ENCODE measurements around the gene CDADC1.

The CDADC1 gene

DNA sequence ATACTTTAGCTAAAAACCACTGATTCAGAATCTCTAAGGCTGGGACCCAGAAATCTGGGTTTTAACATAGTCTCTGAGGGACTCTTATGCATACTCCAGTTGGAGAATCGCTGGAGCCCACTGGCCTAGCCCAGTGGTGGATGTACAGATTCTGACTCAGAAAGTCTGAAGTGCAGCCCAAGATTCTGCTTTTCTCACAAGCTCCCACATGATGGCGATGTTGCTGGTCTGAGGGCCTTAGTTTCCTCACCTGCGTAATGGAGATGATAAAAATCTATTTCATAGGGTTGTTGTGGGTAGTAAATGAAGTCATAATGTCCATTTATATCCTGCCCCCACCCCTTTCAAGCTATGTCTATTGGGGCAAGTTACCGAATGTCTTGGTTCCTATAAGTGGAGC is 7.7 kb upstream of the CDADC1 start:
- no peak for DNase-seq (ENCODE audit: extremely low read depth, insufficient read length)
- Histone ChIP-seq H3K4me3 (replicated peaks; ENCODE audit: low read depth, low read length) (no peak overlapping the region), H3K27me3 (replicated peaks; ENCODE audit: control insufficient read depth, insufficient read depth, low read length) (no peaks in the 10 kb centered on the region), H3K36me3 (ENCODE audit: control insufficient read depth, insufficient read depth, low read length) (no peaks in the 10 kb centered on the region)
- TF ChIP-seq, protein P1, sequence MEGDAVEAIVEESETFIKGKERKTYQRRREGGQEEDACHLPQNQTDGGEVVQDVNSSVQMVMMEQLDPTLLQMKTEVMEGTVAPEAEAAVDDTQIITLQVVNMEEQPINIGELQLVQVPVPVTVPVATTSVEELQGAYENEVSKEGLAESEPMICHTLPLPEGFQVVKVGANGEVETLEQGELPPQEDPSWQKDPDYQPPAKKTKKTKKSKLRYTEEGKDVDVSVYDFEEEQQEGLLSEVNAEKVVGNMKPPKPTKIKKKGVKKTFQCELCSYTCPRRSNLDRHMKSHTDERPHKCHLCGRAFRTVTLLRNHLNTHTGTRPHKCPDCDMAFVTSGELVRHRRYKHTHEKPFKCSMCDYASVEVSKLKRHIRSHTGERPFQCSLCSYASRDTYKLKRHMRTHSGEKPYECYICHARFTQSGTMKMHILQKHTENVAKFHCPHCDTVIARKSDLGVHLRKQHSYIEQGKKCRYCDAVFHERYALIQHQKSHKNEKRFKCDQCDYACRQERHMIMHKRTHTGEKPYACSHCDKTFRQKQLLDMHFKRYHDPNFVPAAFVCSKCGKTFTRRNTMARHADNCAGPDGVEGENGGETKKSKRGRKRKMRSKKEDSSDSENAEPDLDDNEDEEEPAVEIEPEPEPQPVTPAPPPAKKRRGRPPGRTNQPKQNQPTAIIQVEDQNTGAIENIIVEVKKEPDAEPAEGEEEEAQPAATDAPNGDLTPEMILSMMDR (IDR thresholded peaks at IDR 0.05; ENCODE audit: insufficient read depth, low read length, poor library complexity, severe bottlenecking), result peak; percentile 67

DNA sequence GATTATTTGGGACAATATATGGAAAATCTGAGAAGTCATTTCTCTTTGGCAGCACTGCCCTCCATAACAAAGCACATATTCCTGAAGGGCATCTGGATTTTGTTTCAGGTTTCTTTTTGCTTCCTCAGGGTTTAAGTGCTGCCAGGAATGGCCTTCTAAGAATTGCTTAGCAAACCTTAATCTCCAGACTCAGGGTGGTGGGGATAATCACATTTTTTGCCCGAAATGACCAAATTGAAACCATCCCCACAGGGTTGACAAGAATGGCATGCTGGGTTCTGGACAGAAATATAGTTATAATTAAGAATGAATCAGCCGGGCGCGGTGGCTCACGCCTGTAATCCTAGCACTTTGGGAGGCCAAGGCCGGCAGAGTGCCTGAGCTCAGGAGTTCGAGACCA is 6.4 kb upstream of the CDADC1 start:
- Histone ChIP-seq H3K27me3 (replicated peaks; ENCODE audit: control insufficient read depth, insufficient read depth, low read length) (no peaks in the 10 kb centered on the region), H3K36me3 (ENCODE audit: control insufficient read depth, insufficient read depth, low read length) (no peaks in the 10 kb centered on the region), H3K4me3 (replicated peaks; ENCODE audit: low read depth, low read length) (no peak overlapping the region)
- TF ChIP-seq, protein P1 (IDR thresholded peaks at IDR 0.05; ENCODE audit: insufficient read depth, low read length, poor library complexity, severe bottlenecking), result no peak
- no peak for DNase-seq (ENCODE audit: extremely low read depth, insufficient read length)

DNA sequence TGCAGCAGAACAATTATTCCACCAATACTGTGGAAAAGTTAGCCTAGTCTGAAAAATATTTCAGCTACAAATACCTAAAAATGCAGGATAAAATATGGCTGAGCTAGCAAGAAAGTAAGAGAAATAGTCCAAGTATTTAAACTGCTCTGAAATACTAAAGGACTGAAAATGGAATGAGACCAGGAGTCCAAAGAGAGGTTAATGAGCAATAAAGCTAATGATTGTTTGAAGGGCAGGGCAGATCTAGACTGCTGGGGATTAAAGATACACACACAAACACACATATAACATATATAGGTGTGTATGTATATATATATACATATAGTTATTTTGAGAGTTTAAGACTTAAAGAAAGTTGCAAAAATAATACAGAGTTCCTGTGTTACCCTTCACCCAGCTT is 2.6 kb upstream of the CDADC1 start:
- no peaks in the 10 kb centered on the region for H3K36me3 ChIP-seq (ENCODE audit: control insufficient read depth, insufficient read depth, low read length)
- TF ChIP-seq, protein P1 (IDR thresholded peaks at IDR 0.05; ENCODE audit: insufficient read depth, low read length, poor library complexity, severe bottlenecking), result no peak
- DNase-seq (ENCODE audit: extremely low read depth, insufficient read length), result no peak
- H3K27me3 ChIP-seq (replicated peaks; ENCODE audit: control insufficient read depth, insufficient read depth, low read length), result no peaks in the 10 kb centered on the region
- no peak overlapping the region for H3K4me3 ChIP-seq (replicated peaks; ENCODE audit: low read depth, low read length)

DNA sequence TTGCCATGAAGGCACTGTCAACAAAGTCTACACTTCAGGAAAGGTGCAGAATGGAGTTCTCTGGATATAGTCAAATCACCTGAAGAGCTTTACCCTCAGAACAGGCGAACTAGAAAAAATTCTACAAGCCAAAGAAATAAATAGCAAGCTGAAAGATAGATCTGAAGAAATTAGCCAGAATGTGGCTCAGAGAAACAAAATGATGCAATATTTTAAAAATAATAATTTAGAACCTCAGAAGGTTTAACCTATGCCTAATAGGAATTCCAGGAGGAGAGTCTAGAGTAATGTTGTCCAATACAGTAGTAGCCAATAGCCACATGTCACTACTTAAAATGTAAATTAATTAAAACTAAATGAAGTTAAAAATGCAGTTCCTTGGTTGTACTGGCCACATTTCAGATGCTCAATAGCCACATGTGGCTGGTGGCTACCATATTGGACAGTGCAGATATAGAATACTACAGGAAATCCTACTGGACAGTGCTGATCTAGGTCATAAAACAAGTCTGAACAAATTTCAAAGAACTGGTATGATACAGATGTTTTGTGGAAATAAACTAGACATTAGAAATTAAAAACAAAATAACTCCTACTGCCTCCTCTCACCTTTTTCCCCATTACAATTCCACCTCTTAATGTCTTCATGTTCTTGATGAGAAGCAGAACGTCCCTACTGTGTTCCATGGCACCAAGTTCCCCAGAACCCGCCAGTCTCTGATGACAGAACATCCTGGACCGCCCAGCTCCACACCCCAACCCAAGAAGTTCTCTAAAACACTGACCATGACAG is 679 bp upstream of the CDADC1 start:
- no peaks in the 10 kb centered on the region for H3K27me3 ChIP-seq (replicated peaks; ENCODE audit: control insufficient read depth, insufficient read depth, low read length)
- no peak for DNase-seq (ENCODE audit: extremely low read depth, insufficient read length)
- no peaks in the 10 kb centered on the region for H3K36me3 ChIP-seq (ENCODE audit: control insufficient read depth, insufficient read depth, low read length)
- H3K4me3 ChIP-seq (replicated peaks; ENCODE audit: low read depth, low read length), result peak overlapping the region; percentile 77
- TF ChIP-seq, protein P1 (IDR thresholded peaks at IDR 0.05; ENCODE audit: insufficient read depth, low read length, poor library complexity, severe bottlenecking), result no peak

DNA sequence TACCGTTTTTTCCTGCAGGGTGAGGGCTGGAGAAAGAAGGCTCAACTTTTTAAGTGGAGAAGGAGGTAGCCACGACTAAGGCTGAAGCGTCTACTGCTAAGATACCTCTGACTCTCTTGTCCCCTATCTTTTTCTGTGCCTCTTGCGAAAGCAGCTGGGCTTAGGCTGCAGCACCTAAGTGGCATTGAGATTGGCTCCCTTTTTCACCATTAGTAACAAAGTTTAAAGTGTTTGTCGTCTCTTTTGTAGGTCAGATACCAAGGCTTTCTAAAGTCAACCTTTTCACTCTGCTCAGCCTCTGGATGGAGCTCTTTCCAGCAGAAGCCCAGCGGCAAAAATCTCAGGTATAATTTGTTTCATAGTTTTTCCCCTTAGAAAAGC is 887 bp downstream of the CDADC1 start:
- no peak for DNase-seq (ENCODE audit: extremely low read depth, insufficient read length)
- TF ChIP-seq, protein P1 (IDR thresholded peaks at IDR 0.05; ENCODE audit: insufficient read depth, low read length, poor library complexity, severe bottlenecking), result peak; percentile 21
- peak overlapping the region; percentile 77 for H3K4me3 ChIP-seq (replicated peaks; ENCODE audit: low read depth, low read length)
- H3K36me3 ChIP-seq (ENCODE audit: control insufficient read depth, insufficient read depth, low read length), result no peaks in the 10 kb centered on the region
- H3K27me3 ChIP-seq (replicated peaks; ENCODE audit: control insufficient read depth, insufficient read depth, low read length), result no peaks in the 10 kb centered on the region

Measured in GM06990 (cell line).